Urothelium cell line (cell line): ENCODE measurements around the gene TACC3.
"Not testable (repeated sequence)": the region's sequence is repeated elsewhere in the genome, so short reads cannot be mapped to it uniquely, and the experiment has no call there.

Experiments used
- DNase-seq: peaks from one replicate; pipeline ENCODE4 v3.0.0; 2011; ENCODE audit warnings: low spot score, mixed read lengths
- FAIRE-seq: peaks from 2 replicates; lab custom pipeline; 2011; peaks lifted over from hg19 to GRCh38; lab: Jason Lieb, UNC

The TACC3 gene

DNA sequence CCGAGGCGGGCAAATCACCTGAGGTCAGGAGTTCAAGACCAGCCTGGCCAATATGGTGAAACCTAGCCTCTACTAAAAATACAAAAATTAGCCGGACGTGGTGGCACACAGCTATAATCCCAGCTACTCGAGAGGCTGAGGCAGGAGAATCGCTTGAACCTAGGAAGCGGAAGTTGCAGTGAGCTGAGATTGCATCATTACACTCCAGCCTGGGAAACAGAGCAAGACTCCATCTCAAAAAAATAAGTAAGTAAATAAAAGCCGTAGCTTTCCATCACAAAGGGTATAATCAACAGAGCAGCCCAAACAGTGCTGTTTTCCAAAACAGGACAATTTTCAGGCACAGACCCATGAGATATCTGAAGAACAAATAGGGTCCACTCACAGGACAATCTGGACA is 19.6 kb upstream of the TACC3 start:
- FAIRE-seq, DNase-seq: not testable (repeated sequence)

GRCh38 chr4:1703867-1704266 is 17.5 kb upstream of the TACC3 start:
- FAIRE-seq, result no peak
- no peak for DNase-seq

DNA sequence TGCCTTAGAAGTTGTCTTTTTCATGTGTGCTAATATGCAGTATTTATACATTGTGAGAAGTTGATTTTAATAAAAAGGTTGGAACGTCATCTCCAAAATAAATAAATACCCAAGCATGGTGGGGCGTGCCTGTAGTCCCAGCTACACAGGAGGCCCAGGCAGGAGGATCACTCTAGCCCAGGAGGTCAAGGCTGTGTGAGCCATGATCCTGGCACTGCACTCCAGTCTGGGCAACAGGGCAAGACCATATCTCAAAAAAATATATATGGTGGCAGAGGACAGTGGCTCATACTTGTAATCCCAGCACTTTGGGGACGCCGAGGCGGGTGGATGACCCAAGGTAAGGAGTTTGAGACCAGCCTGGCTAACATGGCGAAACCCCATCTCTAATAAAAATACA is 15.6 kb upstream of the TACC3 start:
- DNase-seq (no peak), FAIRE-seq (no peak)

DNA sequence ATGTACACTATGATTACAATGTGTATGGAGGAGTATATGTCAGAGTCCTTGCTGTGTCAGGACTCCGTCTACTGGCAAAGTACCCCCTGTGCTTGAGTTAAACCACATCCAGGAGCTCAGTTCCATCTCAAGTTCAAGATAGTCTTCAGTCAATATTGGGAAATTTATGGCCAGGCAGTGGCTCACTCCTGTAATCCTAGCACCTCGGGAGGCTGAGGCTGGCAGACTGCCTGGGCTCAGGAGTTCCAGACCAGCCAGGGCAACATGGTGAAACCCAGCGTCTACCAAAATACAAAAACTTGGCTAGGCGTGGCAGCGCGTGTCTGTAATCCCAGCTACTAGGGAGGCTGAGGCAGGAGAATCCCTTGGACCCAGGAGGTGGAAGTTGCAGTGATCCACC is 15.0 kb upstream of the TACC3 start:
- no peak for FAIRE-seq
- no peak for DNase-seq

- DNase-seq (no peak), FAIRE-seq (no peak)
These were observed 12.7 kb upstream of the TACC3 start for GRCh38 chr4:1708581-1708980.

DNA sequence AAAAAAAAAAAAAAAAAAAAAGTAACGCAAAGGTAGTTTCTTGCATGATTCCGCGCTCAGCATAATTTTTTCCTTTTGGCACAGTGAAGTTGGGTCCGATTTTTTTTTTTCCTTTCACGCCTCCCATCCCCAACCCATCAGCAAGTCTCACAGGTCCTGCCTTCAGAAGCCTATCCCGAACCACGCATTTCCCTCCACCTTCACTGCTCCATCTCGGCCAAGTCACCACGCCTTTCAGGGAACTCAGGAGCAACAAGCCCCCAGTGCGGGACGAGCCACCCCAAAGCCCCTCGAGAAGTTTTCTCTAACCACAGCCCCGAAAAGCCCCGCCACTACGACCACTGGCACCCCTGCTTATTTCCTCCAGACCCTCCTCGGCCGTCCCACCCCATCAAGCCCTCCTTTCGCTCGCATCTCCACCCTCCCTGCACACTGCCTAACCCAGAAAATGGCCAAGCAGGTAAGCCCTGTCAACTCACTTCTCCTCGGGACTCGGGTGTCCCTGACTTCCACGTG is 10.2 kb upstream of the TACC3 start:
- DNase-seq, result no peak
- no peak for FAIRE-seq

DNA sequence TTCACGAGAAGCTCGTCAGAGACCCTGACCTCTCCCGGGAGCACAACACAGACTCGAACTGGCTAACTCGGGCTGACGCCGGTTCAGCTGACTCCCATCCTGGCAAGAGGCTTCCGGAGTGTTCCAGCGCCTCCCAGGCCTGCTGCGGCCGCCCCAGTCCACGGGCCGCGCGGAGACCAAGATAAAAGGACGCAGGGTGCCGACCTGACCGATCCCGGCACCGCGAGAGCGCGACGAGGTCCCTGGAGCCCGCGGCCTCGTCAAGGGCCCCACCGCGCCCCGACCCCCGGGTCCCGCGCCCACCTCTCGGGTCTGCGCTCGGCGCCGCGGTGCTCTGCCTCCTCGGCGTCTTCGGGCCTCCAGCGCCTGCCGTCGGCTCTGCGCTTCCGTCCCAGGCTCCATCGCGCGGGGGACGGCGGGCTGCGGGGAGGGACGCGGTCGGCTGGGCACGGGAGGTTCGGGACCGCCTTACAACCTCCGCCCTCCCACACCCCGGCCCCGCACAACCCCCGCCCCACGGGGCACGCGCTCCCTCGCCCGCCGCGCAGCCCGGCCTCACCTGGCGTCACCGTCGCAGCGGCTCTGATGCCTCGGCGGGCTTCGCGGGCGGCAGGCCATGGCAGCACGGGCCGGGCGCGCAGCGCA is 9.6 kb upstream of the TACC3 start:
- FAIRE-seq (no peak), DNase-seq (peak; percentile 32)

DNA sequence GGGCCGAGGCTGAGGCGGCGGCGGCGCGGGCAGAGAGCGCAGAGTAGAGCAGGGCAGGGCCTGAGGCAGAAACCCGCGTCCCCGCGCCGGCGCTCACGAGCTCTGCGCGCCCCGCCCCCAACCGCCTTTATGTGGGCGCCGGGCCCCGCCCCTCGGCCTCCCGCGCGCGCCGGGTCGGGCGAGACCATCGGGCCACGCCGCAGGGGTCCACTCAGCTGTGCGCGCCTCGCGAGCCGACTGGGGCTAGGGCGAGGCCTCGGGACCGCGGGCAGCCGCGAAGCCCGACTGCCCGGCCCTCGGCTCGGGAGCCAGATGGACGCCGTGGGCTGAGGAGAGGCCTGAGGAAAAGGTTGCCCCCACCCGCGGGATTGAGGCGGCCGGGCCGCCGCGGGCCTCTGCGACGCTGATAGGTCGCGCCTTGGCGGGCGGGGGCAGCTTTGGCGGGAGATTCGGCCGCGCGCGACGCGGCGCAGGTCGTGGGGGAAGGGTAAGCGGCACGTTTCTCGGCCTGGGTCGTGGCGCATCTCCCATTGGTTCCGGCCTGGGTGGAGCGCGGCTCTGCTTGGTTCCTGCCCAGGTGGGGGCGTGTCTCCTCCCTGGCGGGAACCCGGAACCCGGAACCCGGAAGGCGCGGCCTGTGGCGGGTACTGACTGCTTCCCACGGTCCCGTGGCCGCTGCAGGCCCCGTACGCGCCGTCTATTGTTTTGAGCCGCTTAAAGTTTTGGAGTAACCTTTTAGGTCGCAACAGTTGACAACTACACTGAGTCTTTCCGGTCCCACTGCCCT is 8.9 kb upstream of the TACC3 start, which contains the start of gene SLBP:
SLBP (minus strand) TSS at position 104 of the 787 bp plus-strand sequence. CDS start 131 bp downstream, outside the sequence.
- FAIRE-seq (no peak), DNase-seq (peak; percentile 93)

DNA sequence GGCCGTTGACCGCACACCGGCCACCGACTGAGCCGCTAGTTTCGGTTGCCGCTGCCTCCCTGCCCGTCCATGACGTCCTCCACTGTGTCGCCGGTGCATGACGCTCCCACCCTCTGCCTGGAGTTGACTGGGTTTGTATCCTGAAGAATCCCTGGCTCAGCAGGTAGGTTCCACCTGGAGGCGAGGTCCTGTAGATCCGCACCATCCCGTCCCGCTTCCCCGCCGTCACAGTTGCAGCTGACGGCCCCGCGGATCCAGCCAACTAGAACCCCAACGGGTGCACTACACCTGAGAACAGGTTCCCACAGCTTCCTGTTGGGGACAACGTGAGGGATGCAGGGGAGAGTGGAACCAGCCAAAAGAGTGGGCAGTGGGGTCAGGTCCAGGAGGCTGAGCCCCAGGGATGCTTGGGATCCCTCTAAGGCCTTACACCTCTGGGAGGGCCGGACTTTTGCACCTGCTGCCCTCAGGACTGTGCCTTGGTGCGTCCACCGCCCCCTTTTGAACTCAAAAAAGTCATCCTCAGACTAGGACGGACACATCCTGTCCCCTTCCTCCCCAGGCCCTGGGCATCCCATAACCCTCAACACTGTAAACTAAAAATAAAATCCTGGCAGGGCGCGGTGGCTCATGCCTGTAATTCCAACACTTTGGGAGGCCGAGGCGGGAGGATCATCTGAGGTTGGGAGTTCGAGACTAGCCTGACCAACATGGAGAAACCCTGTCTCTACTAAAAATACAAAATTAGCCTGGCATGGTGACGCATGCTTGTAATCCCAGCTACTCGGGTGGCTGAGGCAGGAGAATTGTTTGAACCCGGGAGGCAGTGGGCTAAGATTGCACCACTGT is 8.1 kb upstream of the TACC3 start:
- no peak for FAIRE-seq
- peak; percentile 36 for DNase-seq

DNA sequence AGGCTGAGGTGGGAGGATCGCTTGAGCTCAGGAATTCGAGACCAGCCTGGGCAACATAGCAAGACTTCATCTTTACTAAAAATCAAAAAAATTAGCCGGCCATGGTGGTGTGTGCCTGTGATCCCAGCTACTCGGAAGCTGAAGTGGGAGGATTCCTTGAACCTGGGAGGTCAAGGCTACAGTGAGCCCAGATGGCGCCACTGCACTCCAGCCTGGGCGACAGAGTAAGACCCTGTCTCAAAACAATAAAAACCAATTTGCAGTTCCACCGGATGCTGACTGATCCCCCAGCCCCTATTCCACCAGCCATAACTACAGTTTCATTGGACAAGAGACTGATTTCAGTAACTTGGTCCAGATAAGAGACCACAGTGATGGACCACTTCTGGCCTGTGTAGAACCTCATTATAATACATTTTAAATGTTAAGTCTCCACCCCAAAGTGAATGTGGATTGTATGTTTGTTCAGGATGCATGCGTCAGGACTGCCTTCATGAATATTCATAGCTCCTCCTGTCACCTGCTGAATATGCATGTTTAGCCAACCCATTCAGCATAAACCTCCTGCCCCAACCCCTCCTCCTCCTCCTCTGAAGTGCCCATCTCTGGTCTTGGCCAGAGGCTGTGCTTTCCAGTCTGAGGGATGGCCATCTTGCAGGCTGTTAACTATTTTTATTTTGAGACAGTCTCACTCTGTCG is 6.9 kb upstream of the TACC3 start:
- no peak for FAIRE-seq

DNA sequence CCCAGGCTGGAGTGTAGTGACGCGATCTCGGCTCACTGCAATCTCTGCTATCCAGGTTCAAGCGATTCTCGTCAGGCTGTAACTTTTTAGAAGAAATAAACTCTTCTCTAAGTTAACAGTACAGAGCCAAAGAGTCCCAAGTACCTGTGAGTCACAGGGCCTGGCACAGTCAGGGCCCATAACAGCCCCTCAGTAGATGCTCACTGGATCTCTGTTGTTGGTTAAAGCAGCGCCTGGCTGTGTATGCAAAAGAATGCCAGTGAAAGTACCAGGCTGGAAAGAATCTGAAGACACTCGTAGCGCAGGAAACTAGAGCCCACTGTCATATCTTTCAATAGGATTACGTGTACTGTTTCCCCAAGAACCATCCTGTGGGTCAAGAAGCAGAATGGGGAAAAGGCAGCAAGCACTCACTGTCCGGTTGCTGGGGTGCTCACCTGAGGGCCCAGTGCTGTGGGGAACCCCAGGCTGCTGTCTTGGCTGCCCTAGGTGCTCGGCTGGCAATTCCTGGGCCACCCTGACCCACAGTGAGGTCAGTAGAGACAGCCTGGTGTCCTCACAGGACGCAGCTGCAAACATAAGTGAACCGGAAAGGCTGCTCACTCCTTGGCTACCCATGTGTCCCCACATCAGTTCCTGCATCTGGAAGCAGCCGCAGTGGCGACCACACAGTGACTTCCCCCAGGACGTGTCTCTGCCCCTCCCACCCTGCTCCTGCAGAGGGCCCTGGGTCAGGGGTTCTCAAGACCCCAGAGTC is 6.1 kb upstream of the TACC3 start:
- DNase-seq (no peak), FAIRE-seq (no peak)

More for the DNA sequence above, 6.9 kb upstream of the TACC3 start:
- DNase-seq, result no peak

DNA sequence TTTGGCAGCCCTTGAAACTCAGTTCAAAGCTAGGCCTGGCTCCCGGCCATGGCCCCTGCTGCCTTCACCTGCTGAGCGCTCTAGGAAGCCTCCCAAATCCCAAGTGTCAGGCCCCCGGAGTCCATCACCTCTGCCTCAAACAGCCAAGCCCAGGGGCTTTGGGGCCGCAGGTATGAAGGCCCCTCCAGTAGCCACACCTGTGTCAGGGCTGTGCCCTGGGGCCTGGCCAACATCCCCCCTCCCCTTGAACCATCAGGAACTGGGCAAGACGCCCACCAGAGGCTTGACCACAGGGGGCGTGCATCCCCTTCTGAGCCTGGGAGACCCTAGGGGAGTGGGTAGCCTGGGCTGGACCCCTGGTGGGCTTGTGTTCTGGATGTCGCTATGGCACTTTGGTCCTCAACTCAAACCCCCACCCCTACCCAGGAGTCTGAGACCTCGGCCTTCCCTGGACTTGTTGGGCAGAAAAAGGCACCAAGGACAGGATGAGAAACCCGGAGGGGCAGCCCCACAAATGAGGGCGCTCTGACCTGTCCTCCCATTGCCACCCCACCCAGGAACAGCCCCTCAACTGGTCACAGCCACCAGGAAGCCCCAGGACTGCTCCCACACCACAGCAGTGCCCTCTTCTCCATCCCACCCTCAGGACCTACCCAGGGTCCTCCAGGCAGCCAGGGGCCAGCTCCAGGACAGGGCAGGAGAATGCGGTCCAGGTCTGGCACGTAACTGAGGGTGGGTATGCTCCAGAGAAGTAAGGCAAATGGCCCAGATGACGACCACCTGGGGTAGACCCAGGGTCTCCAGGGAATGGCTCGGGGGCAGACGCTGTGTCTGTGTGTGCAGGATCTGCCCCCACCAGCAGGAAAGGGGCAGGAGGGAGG is 5.0 kb upstream of the TACC3 start:
- FAIRE-seq, result no peak
- DNase-seq, result no peak

- no peak for DNase-seq
- FAIRE-seq, result no peak
These were observed 3.9 kb upstream of the TACC3 start for GRCh38 chr4:1717129-1718094.

GRCh38 chr4:1718095-1718850 is 3.0 kb upstream of the TACC3 start:
- FAIRE-seq, result no peak
- DNase-seq, result no peak

DNA sequence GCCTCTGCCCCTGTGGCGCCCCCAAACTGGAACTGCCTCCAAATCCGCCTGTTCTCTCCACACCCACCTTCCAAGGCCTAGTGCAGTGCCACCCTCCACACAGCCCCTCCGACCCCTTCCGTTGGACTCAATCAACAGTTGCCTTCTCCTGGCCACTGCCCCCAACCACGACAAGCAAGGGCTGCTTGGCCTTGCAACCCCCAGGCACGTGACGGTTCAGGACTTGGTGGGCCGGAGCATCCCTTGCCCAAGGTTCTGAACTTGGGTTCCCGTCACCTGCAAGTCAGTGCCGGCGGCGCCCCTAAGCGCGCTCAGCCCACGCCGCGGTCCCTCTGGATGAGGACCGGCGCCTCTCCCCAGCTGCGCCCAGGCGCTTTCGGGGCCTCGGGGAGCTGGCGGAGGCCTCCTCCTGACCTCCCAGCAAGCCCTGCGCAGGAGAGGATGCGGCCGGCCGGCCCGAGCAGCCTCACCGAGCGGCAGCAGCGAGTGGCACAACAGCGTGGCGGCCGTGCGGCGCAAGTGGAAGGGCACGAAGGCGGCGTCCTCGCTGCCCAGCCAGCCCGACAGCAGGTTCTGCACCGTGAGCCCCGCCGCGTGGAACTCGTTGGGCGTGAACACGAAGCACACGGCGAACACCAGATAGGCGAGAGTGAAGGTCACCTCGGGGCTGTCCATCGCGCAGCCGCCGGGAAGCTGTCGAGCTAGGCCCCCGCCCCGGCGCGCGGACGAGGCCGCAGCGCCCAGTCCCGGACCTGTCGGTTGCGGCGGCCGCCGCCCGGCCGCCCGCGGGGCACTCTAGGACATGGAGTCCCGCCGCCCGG is 948 bp upstream of the TACC3 start:
- FAIRE-seq (no peak), DNase-seq (no peak)
